Astrocyte (in vitro differentiated cells and primary cell): ENCODE results near the gene GPR158. TPM values are rescaled to one million over a fixed set of nuclear protein-coding genes. Genes with fewer than 3 reads are reported as not detected.

ENCODE experiments used
- DNase-seq: peaks from one replicate; pipeline ENCODE4 v3.0.0-alpha.2; 2010; ENCODE audit warnings: low read depth
- FAIRE-seq: peaks from 2 replicates; lab custom pipeline; 2011; peaks lifted over from hg19 to GRCh38; lab: Jason Lieb, UNC
- H2AFZ ChIP-seq: 2 replicates; pipeline ENCODE4 v1.6.0; 2012; ENCODE audit warnings: low read depth, low read length, inconsistent platforms
- H3K27ac ChIP-seq: 2 replicates; pipeline ENCODE4 v1.5.1; 2011; ENCODE audit warnings: low read depth, low read length, inconsistent platforms
- H3K27me3 ChIP-seq: 2 replicates; pipeline ENCODE4 v1.6.0; 2011; ENCODE audit warnings: low read length, inconsistent platforms; ENCODE audit not compliant: insufficient read depth
- H3K36me3 ChIP-seq: 2 replicates; pipeline ENCODE4 v1.5.1; 2011; ENCODE audit warnings: low read length, inconsistent platforms; ENCODE audit not compliant: insufficient read depth
- H3K4me1 ChIP-seq: 2 replicates; pipeline ENCODE4 v1.5.1; 2011; ENCODE audit warnings: low read length, inconsistent platforms; ENCODE audit not compliant: insufficient read depth
- H3K4me2 ChIP-seq: 2 replicates; pipeline ENCODE4 v1.6.0; 2012; ENCODE audit warnings: low read length, inconsistent platforms
- H3K4me3 ChIP-seq: 2 replicates; pipeline ENCODE4 v1.5.1; 2011; ENCODE audit warnings: low read depth, mild to moderate bottlenecking, low read length, inconsistent platforms; ENCODE audit not compliant: insufficient read depth
- H3K79me2 ChIP-seq: 2 replicates; pipeline ENCODE4 v1.6.0; 2012; ENCODE audit warnings: mild to moderate bottlenecking, low read length, inconsistent platforms; ENCODE audit not compliant: insufficient read depth
- H3K9ac ChIP-seq: 2 replicates; pipeline ENCODE4 v1.6.0; 2012; ENCODE audit warnings: mild to moderate bottlenecking, low read length, inconsistent platforms
- H3K9me3 ChIP-seq: 2 replicates; pipeline ENCODE4 v1.5.1; 2012; ENCODE audit warnings: low read depth, mild to moderate bottlenecking, low read length, inconsistent platforms; ENCODE audit not compliant: insufficient read depth
- H4K20me1 ChIP-seq: 2 replicates; pipeline ENCODE4 v1.6.0; 2012; ENCODE audit warnings: low read length, inconsistent platforms; ENCODE audit not compliant: insufficient read depth
- H3K27ac Mint-ChIP-seq: one replicate; pipeline ENCODE4 v1.8.0; 2021; ENCODE audit warnings: mild to moderate bottlenecking, mixed read lengths; ENCODE audit not compliant: unreplicated experiment
- H3K27me3 Mint-ChIP-seq: one replicate; pipeline ENCODE4 v1.8.0; 2021; ENCODE audit warnings: low read depth, mixed read lengths; ENCODE audit not compliant: unreplicated experiment
- H3K36me3 Mint-ChIP-seq: one replicate; pipeline ENCODE4 v1.8.0; 2021; ENCODE audit warnings: low read depth, mixed read lengths; ENCODE audit not compliant: unreplicated experiment
- H3K4me1 Mint-ChIP-seq: one replicate; pipeline ENCODE4 v1.8.0; 2021; ENCODE audit warnings: low read depth, mixed read lengths; ENCODE audit not compliant: unreplicated experiment
- H3K4me3 Mint-ChIP-seq: one replicate; pipeline ENCODE4 v1.8.0; 2021; ENCODE audit warnings: mild to moderate bottlenecking, moderate library complexity, mixed read lengths; ENCODE audit not compliant: unreplicated experiment
- H3K9me3 Mint-ChIP-seq: one replicate; pipeline ENCODE4 v1.8.0; 2021; ENCODE audit warnings: mild to moderate bottlenecking, mixed read lengths; ENCODE audit not compliant: unreplicated experiment
- CTCF ChIP-seq: IDR thresholded peaks from 2 replicates; pipeline ENCODE4 v1.5.1; 2011; ENCODE audit warnings: low read depth, mild to moderate bottlenecking, inconsistent platforms, low read length, moderate library complexity; ENCODE audit not compliant: insufficient read depth
- EZH2 ChIP-seq: IDR thresholded peaks from 2 replicates; pipeline ENCODE4 v1.6.1; 2012; ENCODE audit warnings: mild to moderate bottlenecking, low read length, inconsistent platforms; ENCODE audit not compliant: insufficient read depth
- total RNA-seq: library from RNA; stranded (reverse); gene quantifications from 2 replicates; pipeline ENCODE4 v1.2.1, GENCODE V29; 2021

The GPR158 gene
- total RNA-seq, 1 donor from 2014 or later = 0.27 TPM

GRCh38 chr10:25393621-25394020 is 218.8 kb downstream of the GPR158 start:
- Mint-ChIP-seq H3K27ac (no peak overlapping the region), H3K4me1 (no peaks in the 10 kb centered on the region), H3K9me3 (peaks cover 9% of the 10 kb centered on the region), H3K27me3 (no peaks in the 10 kb centered on the region), H3K4me3 (no peak overlapping the region), H3K36me3 (no peaks in the 10 kb centered on the region)
- Histone ChIP-seq H3K4me1 (no peaks in the 10 kb centered on the region), H3K9me3 (peaks cover 4% of the 10 kb centered on the region), H2AFZ (no peak overlapping the region), H3K9ac (no peak overlapping the region), H3K36me3 (no peaks in the 10 kb centered on the region), H3K4me2 (no peak overlapping the region), H3K79me2 (no peaks in the 10 kb centered on the region), H3K27me3 (no peaks in the 10 kb centered on the region), H3K4me3 (no peak overlapping the region), H3K27ac (no peak overlapping the region), H4K20me1 (no peaks in the 10 kb centered on the region)
- DNase-seq (no peak), FAIRE-seq (no peak)
- TF ChIP-seq EZH2 = no peak
- no peak for TF ChIP-seq CTCF

- no peaks in the 10 kb centered on the region for H3K9me3 ChIP-seq
- no peak overlapping the region for H3K4me3 ChIP-seq
- Mint-ChIP-seq H3K4me1 (no peaks in the 10 kb centered on the region), H3K4me3 (no peak overlapping the region), H3K36me3 (no peaks in the 10 kb centered on the region), H3K27me3 (no peaks in the 10 kb centered on the region), H3K9me3 (no peaks in the 10 kb centered on the region), H3K27ac (no peak overlapping the region)
- H3K79me2 ChIP-seq = no peaks in the 10 kb centered on the region
- no peak for DNase-seq
- no peak overlapping the region for H2AFZ ChIP-seq
- H3K4me1 ChIP-seq = no peaks in the 10 kb centered on the region
- no peak overlapping the region for H3K4me2 ChIP-seq
- H3K36me3 ChIP-seq = no peaks in the 10 kb centered on the region
- H3K27me3 ChIP-seq = no peaks in the 10 kb centered on the region
- no peak overlapping the region for H3K9ac ChIP-seq
- no peak for TF ChIP-seq EZH2
- no peak for FAIRE-seq
- H3K27ac ChIP-seq = no peak overlapping the region
- H4K20me1 ChIP-seq = no peaks in the 10 kb centered on the region
These were observed 223.9 kb downstream of the GPR158 start for GRCh38 chr10:25398680-25399079.

- Histone ChIP-seq H3K9me3 (no peaks in the 10 kb centered on the region), H2AFZ (no peak overlapping the region), H3K9ac (no peak overlapping the region), H4K20me1 (no peaks in the 10 kb centered on the region), H3K79me2 (no peaks in the 10 kb centered on the region), H3K27ac (no peak overlapping the region), H3K4me2 (no peak overlapping the region), H3K27me3 (no peaks in the 10 kb centered on the region), H3K4me1 (peaks cover 6% of the 10 kb centered on the region), H3K4me3 (no peak overlapping the region), H3K36me3 (no peaks in the 10 kb centered on the region)
- H3K27ac Mint-ChIP-seq = no peak overlapping the region
- H3K4me1 Mint-ChIP-seq = peaks cover 6% of the 10 kb centered on the region
- no peaks in the 10 kb centered on the region for H3K36me3 Mint-ChIP-seq
- DNase-seq = peak; percentile 67
- H3K27me3 Mint-ChIP-seq = no peaks in the 10 kb centered on the region
- peaks cover 3% of the 10 kb centered on the region for H3K9me3 Mint-ChIP-seq
- FAIRE-seq = no peak
- H3K4me3 Mint-ChIP-seq = no peak overlapping the region
- TF ChIP-seq EZH2 (no peak), CTCF (no peak)
These were observed 231.1 kb downstream of the GPR158 start for GRCh38 chr10:25405871-25406270.
